Loucy (cell line): ENCODE results near the gene FLNA.

Experiments
- EZH2phosphoT487 ChIP-seq: fragments of 200-600 bp; IDR thresholded peaks from 2 replicates; pipeline ENCODE4 v1.6.1; 2018; ENCODE audit warnings: antibody characterized with exemption, mild to moderate bottlenecking, moderate library complexity, borderline replicate concordance
- TF ChIP-seq, protein P1 (sequence below): fragments of 200-600 bp; sonication (generic); conservative IDR thresholded peaks from 2 replicates; pipeline ENCODE4 v1.5.1; 2014; ENCODE audit warnings: mild to moderate bottlenecking, antibody characterized with exemption, low read length

DNA sequence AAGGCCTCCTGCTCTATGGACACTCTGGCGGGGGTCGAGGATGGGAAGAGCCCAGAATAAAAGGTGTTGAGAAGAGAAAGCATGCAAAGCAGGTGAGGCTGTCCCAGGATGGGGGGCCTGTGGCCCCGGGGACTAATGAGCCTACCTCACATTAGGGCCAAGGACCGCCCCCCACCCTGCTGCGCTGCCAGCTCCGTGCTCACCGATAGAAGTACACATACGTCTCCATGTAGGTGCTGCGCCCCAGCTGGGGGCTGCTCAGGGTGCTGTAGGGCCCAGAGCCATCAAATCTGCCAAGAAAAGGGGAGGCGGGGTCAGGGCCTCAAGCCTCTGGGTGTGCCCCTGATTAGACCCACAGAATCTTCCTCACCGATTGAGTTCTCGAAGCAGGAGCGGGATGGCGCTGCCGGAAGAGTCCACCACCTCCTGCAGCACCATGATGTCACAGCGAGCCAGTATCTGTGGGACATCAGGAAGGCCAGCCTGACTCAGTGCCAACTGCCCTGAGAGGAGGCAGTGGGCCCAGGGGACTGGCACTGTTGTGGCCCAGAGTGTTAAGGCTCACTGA is 30.3 kb upstream of the FLNA start:
- TF ChIP-seq, protein P1, sequence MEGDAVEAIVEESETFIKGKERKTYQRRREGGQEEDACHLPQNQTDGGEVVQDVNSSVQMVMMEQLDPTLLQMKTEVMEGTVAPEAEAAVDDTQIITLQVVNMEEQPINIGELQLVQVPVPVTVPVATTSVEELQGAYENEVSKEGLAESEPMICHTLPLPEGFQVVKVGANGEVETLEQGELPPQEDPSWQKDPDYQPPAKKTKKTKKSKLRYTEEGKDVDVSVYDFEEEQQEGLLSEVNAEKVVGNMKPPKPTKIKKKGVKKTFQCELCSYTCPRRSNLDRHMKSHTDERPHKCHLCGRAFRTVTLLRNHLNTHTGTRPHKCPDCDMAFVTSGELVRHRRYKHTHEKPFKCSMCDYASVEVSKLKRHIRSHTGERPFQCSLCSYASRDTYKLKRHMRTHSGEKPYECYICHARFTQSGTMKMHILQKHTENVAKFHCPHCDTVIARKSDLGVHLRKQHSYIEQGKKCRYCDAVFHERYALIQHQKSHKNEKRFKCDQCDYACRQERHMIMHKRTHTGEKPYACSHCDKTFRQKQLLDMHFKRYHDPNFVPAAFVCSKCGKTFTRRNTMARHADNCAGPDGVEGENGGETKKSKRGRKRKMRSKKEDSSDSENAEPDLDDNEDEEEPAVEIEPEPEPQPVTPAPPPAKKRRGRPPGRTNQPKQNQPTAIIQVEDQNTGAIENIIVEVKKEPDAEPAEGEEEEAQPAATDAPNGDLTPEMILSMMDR, result no peak
- TF ChIP-seq EZH2phosphoT487, result no peak
